GM19463 (cell line): ENCODE data around the gene TNFSF18.

Experiments used
- ATAC-seq: cut with Tn5 transposase; IDR thresholded peaks from one replicate; pipeline ENCODE4 v1.9.1; 2021; ENCODE audit warnings: mild to moderate bottlenecking, moderate library complexity; ENCODE audit not compliant: unreplicated experiment

TNFSF18 gene

GRCh38 chr1:173042806-173043205 lies 7.9 kb downstream of the TNFSF18 start:
- no peak for ATAC-seq

- no peak for ATAC-seq
Measured at GRCh38 chr1:173039626-173040025, 11.1 kb downstream of the TNFSF18 start.

GRCh38 chr1:173038875-173039554 lies 11.7 kb downstream of the TNFSF18 start:
- no peak for ATAC-seq

- ATAC-seq, result no peak
Measured at GRCh38 chr1:173024543-173024942, 26.2 kb downstream of the TNFSF18 start.

GRCh38 chr1:173023343-173023742 lies 27.4 kb downstream of the TNFSF18 start:
- no peak for ATAC-seq

- ATAC-seq, result peak; percentile 77
Measured at GRCh38 chr1:173020138-173020750, 30.5 kb downstream of the TNFSF18 start.

GRCh38 chr1:173017792-173018191 lies 32.9 kb downstream of the TNFSF18 start:
- ATAC-seq, result no peak

- ATAC-seq, result no peak
Measured at GRCh38 chr1:173016419-173016818, 34.3 kb downstream of the TNFSF18 start.

- ATAC-seq, result no peak
Measured at GRCh38 chr1:173015629-173016028, 35.1 kb downstream of the TNFSF18 start.

- ATAC-seq, result no peak
Measured at GRCh38 chr1:173014160-173014559, 36.6 kb downstream of the TNFSF18 start.

- ATAC-seq, result no peak
Measured at GRCh38 chr1:173012126-173012525, 38.6 kb downstream of the TNFSF18 start.

GRCh38 chr1:173009597-173009996 lies 41.1 kb downstream of the TNFSF18 start:
- no peak for ATAC-seq

- no peak for ATAC-seq
Measured at GRCh38 chr1:173005196-173005864, 45.4 kb downstream of the TNFSF18 start.

GRCh38 chr1:173002891-173003838 lies 47.6 kb downstream of the TNFSF18 start:
- ATAC-seq, result no peak

GRCh38 chr1:172999349-172999748 lies 51.4 kb downstream of the TNFSF18 start:
- no peak for ATAC-seq

- ATAC-seq, result no peak
Measured at GRCh38 chr1:172997941-172998361, 52.8 kb downstream of the TNFSF18 start.

GRCh38 chr1:172993640-172994039 lies 57.1 kb downstream of the TNFSF18 start:
- ATAC-seq, result no peak

- ATAC-seq, result no peak
Measured at GRCh38 chr1:172991674-172992400, 58.9 kb downstream of the TNFSF18 start.

- no peak for ATAC-seq
Measured at GRCh38 chr1:172990598-172991215, 60.0 kb downstream of the TNFSF18 start.
